DOHH2 (cell line): Measurements from ENCODE around the gene ACCSL.
A peak's percentile ranks its signal among the peaks of the same experiment; 100 is the strongest.

Experiments
- H3F3A ChIP-seq: fragments of 200-600 bp; sonication (generic), shearing (Covaris generic); 2 replicates; pipeline ENCODE4 v1.6.0; 2016; ENCODE audit warnings: antibody characterized with exemption, mild to moderate bottlenecking; ENCODE audit not compliant: control insufficient read depth, insufficient read depth
- H3K27ac ChIP-seq: fragments of 200-600 bp; sonication (generic); 2 replicates; pipeline ENCODE4 v1.5.1; 2014; ENCODE audit warnings: low read depth, mild to moderate bottlenecking, low read length, moderate library complexity
- H3K27me3 ChIP-seq: fragments of 200-600 bp; sonication (generic); 2 replicates; pipeline ENCODE4 v1.6.1; 2014; ENCODE audit warnings: mild to moderate bottlenecking, low read length, mixed read lengths; ENCODE audit not compliant: control insufficient read depth
- H3K36me3 ChIP-seq: fragments of 200-600 bp; sonication (generic); 2 replicates; pipeline ENCODE4 v1.6.1; 2014; ENCODE audit warnings: mild to moderate bottlenecking, low read length, moderate library complexity, mixed read lengths; ENCODE audit not compliant: control insufficient read depth
- H3K4me1 ChIP-seq: fragments of 200-600 bp; sonication (generic); 2 replicates; pipeline ENCODE4 v1.6.1; 2014; ENCODE audit warnings: mild to moderate bottlenecking, low read length, mixed read lengths; ENCODE audit not compliant: control insufficient read depth
- H3K4me2 ChIP-seq: fragments of 200-600 bp; sonication (generic); 2 replicates; pipeline ENCODE4 v1.6.0; 2014; ENCODE audit warnings: mild to moderate bottlenecking, low read length, moderate library complexity
- H3K4me3 ChIP-seq: fragments of 200-600 bp; sonication (generic); 2 replicates; pipeline ENCODE4 v1.5.1; 2014; ENCODE audit warnings: mild to moderate bottlenecking, low read length, mixed read lengths
- H3K79me2 ChIP-seq: fragments of 200-600 bp; sonication (generic); 2 replicates; pipeline ENCODE4 v1.6.1; 2014; ENCODE audit warnings: mild to moderate bottlenecking, low read length, mixed read lengths; ENCODE audit not compliant: control insufficient read depth
- H3K9me2 ChIP-seq: fragments of 200-600 bp; sonication (generic); replicated peaks from 2 replicates; pipeline ENCODE4 v1.6.1; 2014; ENCODE audit warnings: mild to moderate bottlenecking, low read length, mixed read lengths; ENCODE audit not compliant: control insufficient read depth
- H3K9me3 ChIP-seq: fragments of 200-600 bp; sonication (generic); 2 replicates; pipeline ENCODE4 v1.6.1; 2014; ENCODE audit warnings: antibody characterized with exemption, low read length, mixed read lengths; ENCODE audit not compliant: control insufficient read depth, insufficient read depth
- H4K20me1 ChIP-seq: fragments of 200-600 bp; sonication (generic); 2 replicates; pipeline ENCODE4 v1.6.0; 2014; ENCODE audit warnings: low read depth, mild to moderate bottlenecking, antibody characterized with exemption, low read length, moderate library complexity; ENCODE audit not compliant: control insufficient read depth, insufficient read depth
- CTCF ChIP-seq: fragments of 200-600 bp; sonication (generic); IDR thresholded peaks from one replicate; pipeline ENCODE4 v1.5.1; 2014; ENCODE audit warnings: antibody characterized with exemption, mild to moderate bottlenecking, low read depth, low read length; ENCODE audit not compliant: poor library complexity, severe bottlenecking
- EZH2phosphoT487 ChIP-seq: fragments of 200-600 bp; sonication (generic); IDR thresholded peaks from 2 replicates; pipeline ENCODE4 v1.6.1; 2017; ENCODE audit warnings: borderline replicate concordance, mild to moderate bottlenecking, antibody characterized with exemption, low read length, moderate library complexity, mixed read lengths

Gene ACCSL

GRCh38 chr11:44065841-44066731 is 18.3 kb downstream of the ACCSL start, which contains the start of gene ACCS:
Gene ACCS (plus strand): TSS chr11:44066270. CDS start chr11:44067628, 1,358 bp downstream.
- Histone ChIP-seq H3K4me1 (peaks cover 18% of the 10 kb centered on the region), H3K27me3 (no peaks in the 10 kb centered on the region), H3K27ac (no peak within 1 kb of the TSS), H3K9me3 (no peaks in the 10 kb centered on the region), H3K9me2 (no peaks in the 10 kb centered on the region), H3K4me2 (peak within 1 kb of the TSS; percentile 77), H3K79me2 (no peaks in the 10 kb centered on the region), H4K20me1 (no peaks in the 10 kb centered on the region), H3K4me3 (peak within 1 kb of the TSS; percentile 71), H3F3A (no peaks in the 10 kb centered on the region), H3K36me3 (no peaks in the 10 kb centered on the region)
- TF ChIP-seq EZH2phosphoT487: no peak
- peak; percentile 73 for TF ChIP-seq CTCF

DNA sequence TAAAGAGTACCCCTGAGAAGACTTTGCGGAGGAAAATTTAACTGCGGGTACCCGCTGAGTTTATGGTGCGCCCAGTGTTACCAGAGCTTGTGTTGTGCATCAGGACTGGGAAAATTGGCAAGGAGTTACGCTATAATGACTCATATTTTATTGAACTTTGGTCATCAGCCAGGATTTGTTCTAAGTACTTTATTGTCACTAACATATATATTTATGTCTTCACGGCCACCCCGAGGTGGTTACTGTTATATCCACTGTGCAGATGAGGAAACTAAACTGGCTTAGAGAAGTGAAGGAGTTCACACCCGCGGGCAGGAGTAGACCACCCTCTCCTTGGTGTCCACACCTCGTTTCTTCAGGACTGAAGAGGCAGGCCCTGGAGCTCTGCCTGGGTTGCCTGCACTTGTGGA is 19.0 kb downstream of the ACCSL start:
- Histone ChIP-seq H3F3A (no peaks in the 10 kb centered on the region), H3K79me2 (no peaks in the 10 kb centered on the region), H3K9me2 (no peaks in the 10 kb centered on the region), H3K27me3 (no peaks in the 10 kb centered on the region), H4K20me1 (no peaks in the 10 kb centered on the region), H3K36me3 (no peaks in the 10 kb centered on the region), H3K4me2 (peak overlapping the region; percentile 77), H3K4me1 (peaks cover 18% of the 10 kb centered on the region), H3K9me3 (no peaks in the 10 kb centered on the region), H3K27ac (no peak overlapping the region), H3K4me3 (peak overlapping the region; percentile 71)
- TF ChIP-seq EZH2phosphoT487 (no peak), CTCF (no peak)

- no peaks in the 10 kb centered on the region for H3K27me3 ChIP-seq
- TF ChIP-seq EZH2phosphoT487: no peak
- no peak for TF ChIP-seq CTCF
- H3K4me1 ChIP-seq: peaks cover 18% of the 10 kb centered on the region
- no peaks in the 10 kb centered on the region for H3K79me2 ChIP-seq
- H3F3A ChIP-seq: no peaks in the 10 kb centered on the region
- 0 out of 2 replicates have a peak overlapping the region, but pooled peaks have one; percentile 71 for H3K4me3 ChIP-seq
- H3K36me3 ChIP-seq: no peaks in the 10 kb centered on the region
- no peaks in the 10 kb centered on the region for H4K20me1 ChIP-seq
- no peak overlapping the region for H3K27ac ChIP-seq
- H3K9me2 ChIP-seq: no peaks in the 10 kb centered on the region
- H3K4me2 ChIP-seq: 0 out of 2 replicates have a peak overlapping the region, but pooled peaks have one; percentile 77
- H3K9me3 ChIP-seq: no peaks in the 10 kb centered on the region
These were observed 19.5 kb downstream of the ACCSL start for GRCh38 chr11:44067266-44067665.
